ENCODE measurements around the gene USP17L12. TPM values are rescaled to one million over a fixed set of nuclear protein-coding genes. Genes with fewer than 3 reads are reported as not detected.

The USP17L12 gene, protein sequence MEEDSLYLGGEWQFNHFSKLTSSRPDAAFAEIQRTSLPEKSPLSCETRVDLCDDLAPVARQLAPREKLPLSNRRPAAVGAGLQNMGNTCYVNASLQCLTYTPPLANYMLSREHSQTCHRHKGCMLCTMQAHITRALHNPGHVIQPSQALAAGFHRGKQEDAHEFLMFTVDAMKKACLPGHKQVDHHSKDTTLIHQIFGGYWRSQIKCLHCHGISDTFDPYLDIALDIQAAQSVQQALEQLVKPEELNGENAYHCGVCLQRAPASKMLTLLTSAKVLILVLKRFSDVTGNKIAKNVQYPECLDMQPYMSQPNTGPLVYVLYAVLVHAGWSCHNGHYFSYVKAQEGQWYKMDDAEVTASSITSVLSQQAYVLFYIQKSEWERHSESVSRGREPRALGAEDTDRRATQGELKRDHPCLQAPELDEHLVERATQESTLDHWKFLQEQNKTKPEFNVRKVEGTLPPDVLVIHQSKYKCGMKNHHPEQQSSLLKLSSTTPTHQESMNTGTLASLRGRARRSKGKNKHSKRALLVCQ
- total RNA-seq = not detected in 2 replicates

DNA sequence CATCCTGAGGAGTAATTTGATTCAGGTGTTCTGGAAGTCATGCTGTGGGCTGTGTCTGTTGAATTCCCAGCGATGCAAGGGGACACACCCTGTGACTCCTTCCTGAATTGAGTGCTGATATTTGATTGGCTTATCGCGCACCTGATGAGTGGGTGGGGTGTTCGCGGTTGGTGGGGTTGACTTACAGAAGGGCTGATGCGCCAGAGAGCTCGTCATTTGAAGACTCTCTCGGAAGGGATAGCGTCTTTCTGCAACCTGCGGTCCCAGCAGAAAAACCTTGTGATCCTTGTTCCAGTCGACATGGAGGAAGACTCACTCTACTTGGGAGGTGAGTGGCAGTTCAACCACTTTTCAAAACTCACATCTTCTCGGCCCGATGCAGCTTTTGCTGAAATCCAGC, at the start of gene USP17L12:
USP17L12 (plus strand) TSS at position 301 of the 400 bp plus-strand sequence; CDS start at position 301, 0 bp downstream.

DNA sequence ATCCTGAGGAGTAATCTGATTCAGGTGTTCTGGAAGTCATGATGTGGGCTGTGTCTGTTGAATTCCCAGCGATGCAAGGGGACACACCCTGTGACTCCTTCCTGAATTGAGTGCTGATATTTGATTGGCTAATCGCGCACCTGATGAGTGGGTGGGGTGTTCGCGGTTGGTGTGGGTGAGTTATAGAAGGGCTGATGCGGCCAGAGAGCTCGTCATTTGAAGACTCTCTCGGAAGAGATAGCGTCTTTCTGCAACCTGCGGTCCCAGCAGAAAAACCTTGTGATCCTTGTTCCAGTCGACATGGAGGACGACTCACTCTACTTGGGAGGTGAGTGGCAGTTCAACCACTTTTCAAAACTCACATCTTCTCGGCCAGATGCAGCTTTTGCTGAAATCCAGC, 9.6 kb upstream of the USP17L12 start, which contains the start of gene USP17L10:
USP17L10 (plus strand) TSS at position 301 of the 400 bp plus-strand sequence; CDS start at position 301, 0 bp downstream.

DNA sequence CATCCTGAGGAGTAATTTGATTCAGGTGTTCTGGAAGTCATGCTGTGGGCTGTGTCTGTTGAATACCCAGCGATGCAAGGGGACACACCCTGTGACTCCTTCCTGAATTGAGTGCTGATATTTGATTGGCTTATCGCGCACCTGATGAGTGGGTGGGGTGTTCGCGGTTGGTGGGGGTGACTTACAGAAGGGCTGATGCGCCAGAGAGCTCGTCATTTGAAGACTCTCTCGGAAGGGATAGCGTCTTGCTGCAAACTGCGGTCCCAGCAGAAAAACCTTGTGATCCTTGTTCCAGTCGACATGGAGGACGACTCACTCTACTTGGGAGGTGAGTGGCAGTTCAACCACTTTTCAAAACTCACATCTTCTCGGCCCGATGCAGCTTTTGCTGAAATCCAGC, 4.8 kb upstream of the USP17L12 start, which contains the start of gene USP17L11:
USP17L11 (plus strand) TSS at position 301 of the 400 bp plus-strand sequence; CDS start at position 301, 0 bp downstream.

DNA sequence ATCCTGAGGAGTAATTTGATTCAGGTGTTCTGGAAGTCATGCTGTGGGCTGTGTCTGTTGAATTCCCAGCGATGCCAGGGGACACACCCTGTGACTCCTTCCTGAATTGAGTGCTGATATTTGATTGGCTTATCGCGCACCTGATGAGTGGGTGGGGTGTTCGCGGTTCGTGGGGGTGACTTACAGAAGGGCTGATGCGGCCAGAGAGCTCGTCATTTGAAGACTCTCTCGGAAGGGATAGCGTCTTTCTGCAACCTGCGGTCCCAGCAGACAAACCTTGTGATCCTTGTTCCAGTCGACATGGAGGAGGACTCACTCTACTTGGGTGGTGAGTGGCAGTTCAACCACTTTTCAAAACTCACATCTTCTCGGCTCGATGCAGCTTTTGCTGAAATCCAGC, 4.6 kb downstream of the USP17L12 start, which contains the start of gene USP17L13:
USP17L13 (plus strand) TSS at position 301 of the 400 bp plus-strand sequence; CDS start at position 301, 0 bp downstream.

DNA sequence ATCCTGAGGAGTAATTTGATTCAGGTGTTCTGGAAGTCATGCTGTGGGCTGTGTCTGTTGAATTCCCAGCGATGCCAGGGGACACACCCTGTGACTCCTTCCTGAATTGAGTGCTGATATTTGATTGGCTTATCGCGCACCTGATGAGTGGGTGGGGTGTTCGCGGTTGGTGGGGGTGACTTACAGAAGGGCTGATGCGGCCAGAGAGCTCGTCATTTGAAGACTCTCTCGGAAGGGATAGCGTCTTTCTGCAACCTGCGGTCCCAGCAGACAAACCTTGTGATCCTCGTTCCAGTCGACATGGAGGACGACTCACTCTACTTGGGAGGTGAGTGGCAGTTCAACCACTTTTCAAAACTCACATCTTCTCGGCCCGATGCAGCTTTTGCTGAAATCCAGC, 14.1 kb downstream of the USP17L12 start, which contains the start of gene USP17L15:
USP17L15 (plus strand) TSS at position 301 of the 400 bp plus-strand sequence; CDS start at position 301, 0 bp downstream.

DNA sequence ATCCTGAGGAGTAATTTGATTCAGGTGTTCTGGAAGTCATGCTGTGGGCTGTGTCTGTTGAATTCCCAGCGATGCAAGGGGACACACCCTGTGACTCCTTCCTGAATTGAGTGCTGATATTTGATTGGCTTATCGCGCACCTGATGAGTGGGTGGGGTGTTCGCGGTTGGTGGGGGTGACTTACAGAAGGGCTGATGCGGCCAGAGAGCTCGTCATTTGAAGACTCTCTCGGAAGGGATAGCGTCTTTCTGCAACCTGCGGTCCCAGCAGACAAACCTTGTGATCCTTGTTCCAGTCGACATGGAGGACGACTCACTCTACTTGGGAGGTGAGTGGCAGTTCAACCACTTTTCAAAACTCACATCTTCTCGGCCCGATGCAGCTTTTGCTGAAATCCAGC, 23.6 kb downstream of the USP17L12 start, which contains the start of gene USP17L17:
USP17L17 (plus strand) TSS at position 301 of the 400 bp plus-strand sequence; CDS start at position 301, 0 bp downstream.

DNA sequence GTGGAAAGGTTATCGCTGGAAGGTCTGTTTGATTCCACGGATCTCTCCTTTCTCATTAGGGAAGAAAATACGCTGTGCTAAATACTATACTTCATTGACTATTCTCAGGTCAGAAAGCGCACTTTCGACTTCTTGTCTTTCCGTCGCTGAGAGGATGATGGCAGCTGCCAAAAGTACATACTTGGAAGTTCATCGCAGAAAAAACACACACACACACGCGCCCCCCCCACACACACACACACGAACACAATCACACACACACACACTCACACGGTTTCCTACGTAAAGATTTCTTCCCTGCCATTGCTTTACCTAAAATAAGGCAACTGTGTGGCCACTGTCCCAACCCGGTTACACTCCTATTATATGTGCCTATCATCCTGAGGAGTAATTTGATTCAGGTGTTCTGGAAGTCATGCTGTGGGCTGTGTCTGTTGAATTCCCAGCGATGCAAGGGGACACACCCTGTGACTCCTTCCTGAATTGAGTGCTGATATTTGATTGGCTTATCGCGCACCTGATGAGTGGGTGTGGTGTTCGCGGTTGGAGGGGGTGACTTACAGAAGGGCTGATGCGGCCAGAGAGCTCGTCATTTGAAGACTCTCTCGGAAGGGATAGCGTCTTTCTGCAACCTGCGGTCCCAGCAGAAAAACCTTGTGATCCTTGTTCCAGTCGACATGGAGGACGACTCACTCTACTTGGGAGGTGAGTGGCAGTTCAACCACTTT, 28.2 kb downstream of the USP17L12 start, which contains the start of gene USP17L18:
USP17L18 (plus strand) TSS at position 678 of the 728 bp plus-strand sequence; CDS start at position 678, 0 bp downstream.

DNA sequence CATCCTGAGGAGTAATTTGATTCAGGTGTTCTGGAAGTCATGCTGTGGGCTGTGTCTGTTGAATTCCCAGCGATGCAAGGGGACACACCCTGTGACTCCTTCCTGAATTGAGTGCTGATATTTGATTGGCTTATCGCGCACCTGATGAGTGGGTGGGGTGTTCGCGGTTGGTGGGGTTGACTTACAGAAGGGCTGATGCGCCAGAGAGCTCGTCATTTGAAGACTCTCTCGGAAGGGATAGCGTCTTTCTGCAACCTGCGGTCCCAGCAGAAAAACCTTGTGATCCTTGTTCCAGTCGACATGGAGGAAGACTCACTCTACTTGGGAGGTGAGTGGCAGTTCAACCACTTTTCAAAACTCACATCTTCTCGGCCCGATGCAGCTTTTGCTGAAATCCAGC, 33.1 kb downstream of the USP17L12 start, which contains the start of gene USP17L19:
USP17L19 (plus strand) TSS at position 301 of the 400 bp plus-strand sequence; CDS start at position 301, 0 bp downstream.

DNA sequence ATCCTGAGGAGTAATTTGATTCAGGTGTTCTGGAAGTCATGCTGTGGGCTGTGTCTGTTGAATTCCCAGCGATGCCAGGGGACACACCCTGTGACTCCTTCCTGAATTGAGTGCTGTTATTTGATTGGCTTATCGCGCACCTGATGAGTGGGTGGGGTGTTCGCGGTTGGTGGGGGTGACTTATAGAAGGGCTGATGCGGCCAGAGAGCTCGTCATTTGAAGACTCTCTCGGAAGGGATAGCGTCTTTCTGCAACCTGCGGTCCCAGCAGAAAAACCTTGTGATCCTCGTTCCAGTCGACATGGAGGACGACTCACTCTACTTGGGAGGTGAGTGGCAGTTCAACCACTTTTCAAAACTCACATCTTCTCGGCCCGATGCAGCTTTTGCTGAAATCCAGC, 37.9 kb downstream of the USP17L12 start, which contains the start of gene USP17L20:
USP17L20 (plus strand) TSS at position 301 of the 400 bp plus-strand sequence; CDS start at position 301, 0 bp downstream.

DNA sequence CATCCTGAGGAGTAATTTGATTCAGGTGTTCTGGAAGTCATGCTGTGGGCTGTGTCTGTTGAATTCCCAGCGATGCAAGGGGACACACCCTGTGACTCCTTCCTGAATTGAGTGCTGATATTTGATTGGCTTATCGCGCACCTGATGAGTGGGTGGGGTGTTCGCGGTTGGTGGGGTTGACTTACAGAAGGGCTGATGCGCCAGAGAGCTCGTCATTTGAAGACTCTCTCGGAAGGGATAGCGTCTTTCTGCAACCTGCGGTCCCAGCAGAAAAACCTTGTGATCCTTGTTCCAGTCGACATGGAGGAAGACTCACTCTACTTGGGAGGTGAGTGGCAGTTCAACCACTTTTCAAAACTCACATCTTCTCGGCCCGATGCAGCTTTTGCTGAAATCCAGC, 42.6 kb downstream of the USP17L12 start, which contains the start of gene USP17L21:
USP17L21 (plus strand) TSS at position 301 of the 400 bp plus-strand sequence; CDS start at position 301, 0 bp downstream.

DNA sequence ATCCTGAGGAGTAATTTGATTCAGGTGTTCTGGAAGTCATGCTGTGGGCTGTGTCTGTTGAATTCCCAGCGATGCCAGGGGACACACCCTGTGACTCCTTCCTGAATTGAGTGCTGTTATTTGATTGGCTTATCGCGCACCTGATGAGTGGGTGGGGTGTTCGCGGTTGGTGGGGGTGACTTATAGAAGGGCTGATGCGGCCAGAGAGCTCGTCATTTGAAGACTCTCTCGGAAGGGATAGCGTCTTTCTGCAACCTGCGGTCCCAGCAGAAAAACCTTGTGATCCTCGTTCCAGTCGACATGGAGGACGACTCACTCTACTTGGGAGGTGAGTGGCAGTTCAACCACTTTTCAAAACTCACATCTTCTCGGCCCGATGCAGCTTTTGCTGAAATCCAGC, 47.4 kb downstream of the USP17L12 start, which contains the start of gene USP17L22:
USP17L22 (plus strand) TSS at position 301 of the 400 bp plus-strand sequence; CDS start at position 301, 0 bp downstream.

Other genes starting within 250 kb of the USP17L12 start
- not detected in 2 replicates for gene FAM90A26, start 49.7 kb upstream of the USP17L12 start, total RNA-seq
- not detected in 2 replicates for gene USP17L10, start 9.5 kb upstream of the USP17L12 start, total RNA-seq
- gene USP17L11, start 4.7 kb upstream of the USP17L12 start, total RNA-seq = not detected in 2 replicates
- not detected in 2 replicates for gene USP17L13, start 4.7 kb downstream of the USP17L12 start, total RNA-seq
- gene USP17L15, start 14.2 kb downstream of the USP17L12 start, total RNA-seq = not detected in 2 replicates
- gene USP17L17, start 23.7 kb downstream of the USP17L12 start, total RNA-seq = not detected in 2 replicates
- gene USP17L18, start 28.5 kb downstream of the USP17L12 start, total RNA-seq = not detected in 2 replicates
- gene USP17L19, start 33.2 kb downstream of the USP17L12 start, total RNA-seq = not detected in 2 replicates
- not detected in 2 replicates for gene USP17L20, start 38.0 kb downstream of the USP17L12 start, total RNA-seq
- gene USP17L21, start 42.7 kb downstream of the USP17L12 start, total RNA-seq = not detected in 2 replicates
- not detected in 2 replicates for gene USP17L22, start 47.5 kb downstream of the USP17L12 start, total RNA-seq
- not detected in 2 replicates for gene USP17L24, start 105.0 kb downstream of the USP17L12 start, total RNA-seq
- gene USP17L25, start 109.8 kb downstream of the USP17L12 start, total RNA-seq = not detected in 2 replicates
- not detected in 2 replicates for gene USP17L26, start 114.5 kb downstream of the USP17L12 start, total RNA-seq
- gene USP17L5, start 119.3 kb downstream of the USP17L12 start, total RNA-seq = not detected in 2 replicates
- not detected in 2 replicates for gene USP17L27, start 124.0 kb downstream of the USP17L12 start, total RNA-seq
- gene USP17L28, start 128.7 kb downstream of the USP17L12 start, total RNA-seq = not detected in 2 replicates
- not detected in 2 replicates for gene USP17L29, start 133.5 kb downstream of the USP17L12 start, total RNA-seq
- not detected in 2 replicates for gene USP17L30, start 143.0 kb downstream of the USP17L12 start, total RNA-seq
- gene DEFB131A, start 224.3 kb downstream of the USP17L12 start, total RNA-seq = not detected in 2 replicates